ENCODE results near the gene RNF20.

- TF ChIP-seq CTCF (IDR thresholded peaks at IDR 0.05; ENCODE audit: insufficient read depth, low read depth, low read length), result no peak
- no peak for TF ChIP-seq EZH2 (IDR thresholded peaks at IDR 0.05; ENCODE audit: insufficient read depth, low read length)
Observed at GRCh38 chr9:101567725-101568350, 34.2 kb downstream of the RNF20 start.

Data from astrocyte (in vitro differentiated cells and primary cell).